HL-60 (cell line): Measurements from ENCODE around the gene KCNQ1.

Source experiments
- DNase-seq, 2 experiments: peaks; one replicate each; pipeline ENCODE4 v3.0.0-alpha.2; 2010 to 2020; ENCODE audit warnings: low read depth in 1 of 2, low spot score in 1 of 2
- H3K27ac ChIP-seq: fragments of 250-450 bp; sonication (Bioruptor Pico); replicated peaks from 2 replicates; pipeline ENCODE4 v1.5.1; 2020; ENCODE audit warnings: mild to moderate bottlenecking, moderate library complexity
- H3K27me3 ChIP-seq: fragments of 250-450 bp; sonication (Bioruptor Pico); 2 replicates; pipeline ENCODE4 v1.5.1; 2021; ENCODE audit warnings: mild to moderate bottlenecking, moderate library complexity; ENCODE audit not compliant: insufficient read depth, poor library complexity, severe bottlenecking
- H3K4me3 ChIP-seq: replicated peaks from 2 replicates; pipeline ENCODE4 v1.5.1; 2011; ENCODE audit warnings: mild to moderate bottlenecking, control low read depth, low read length; ENCODE audit not compliant: insufficient read depth
- CTCF ChIP-seq: IDR thresholded peaks from one replicate; pipeline ENCODE4 v1.5.1; 2011; ENCODE audit warnings: low read length, control low read depth, inconsistent platforms; ENCODE audit not compliant: insufficient read depth
- GABPA ChIP-seq: IDR thresholded peaks from 2 replicates; pipeline ENCODE4 v1.6.1; 2012; ENCODE audit warnings: low read depth
- POLR2AphosphoS5 ChIP-seq: IDR thresholded peaks from 2 replicates; pipeline ENCODE4 v1.6.1; 2012; ENCODE audit warnings: low read depth
- REST ChIP-seq: IDR thresholded peaks from 2 replicates; pipeline ENCODE4 v1.6.1; 2012; ENCODE audit warnings: low read depth; ENCODE audit not compliant: insufficient replicate concordance
- SPI1 ChIP-seq: IDR thresholded peaks from 2 replicates; pipeline ENCODE4 v1.6.1; 2012; ENCODE audit warnings: low read depth, mild to moderate bottlenecking, borderline replicate concordance

The KCNQ1 gene

GRCh38 chr11:2672553-2673249 is 227.9 kb downstream of the KCNQ1 start:
- H3K27ac ChIP-seq: no peak overlapping the region
- H3K4me3 ChIP-seq: no peak overlapping the region
- DNase-seq: no peak
- TF ChIP-seq GABPA (no peak), REST (no peak), SPI1 (no peak), POLR2AphosphoS5 (no peak), CTCF (no peak)
- no peaks in the 10 kb centered on the region for H3K27me3 ChIP-seq

- no peak for TF ChIP-seq POLR2AphosphoS5
- no peak for TF ChIP-seq CTCF
- no peak for TF ChIP-seq SPI1
- no peak for TF ChIP-seq GABPA
- TF ChIP-seq REST: no peak
- Histone ChIP-seq H3K4me3 (no peak overlapping the region), H3K27ac (no peak overlapping the region), H3K27me3 (no peaks in the 10 kb centered on the region)
- DNase-seq: no peak
Measured at GRCh38 chr11:2673250-2673610, 228.4 kb downstream of the KCNQ1 start.

GRCh38 chr11:2673871-2674471 is 229.2 kb downstream of the KCNQ1 start:
- no peak overlapping the region for H3K27ac ChIP-seq
- TF ChIP-seq SPI1: no peak
- no peak for TF ChIP-seq POLR2AphosphoS5
- no peak for TF ChIP-seq CTCF
- TF ChIP-seq GABPA: no peak
- TF ChIP-seq REST: no peak
- H3K4me3 ChIP-seq: no peak overlapping the region
- DNase-seq: no peak
- no peaks in the 10 kb centered on the region for H3K27me3 ChIP-seq
